Activated naive CD8-positive, alpha-beta T cell treated with anti-CD3 and anti-CD28 coated beads, Interleukin-2, amount 10 ng/mL, durations not matched to agents 7 days and 5 days (primary cell): Measurements from ENCODE around the gene TSC2. TPM values are rescaled to one million over a fixed set of nuclear protein-coding genes. Genes with fewer than 3 reads are reported as not detected.

Source experiments
- ATAC-seq: fragments of 150-1000 bp; cut with Tn5 transposase; one replicate; pipeline ENCODE4 v1.10.0; 2021; ENCODE audit warnings: low read depth, moderate library complexity
- POLR2A ChIA-PET: fragments of 350-600 bp; sonication (Branson Sonifier 250); formaldehyde crosslinking; loops from one replicate; lab custom pipeline; 2021; ENCODE audit warnings: antibody characterized with exemption; lab: Charles Lee
- DNase-seq: peaks from one replicate; pipeline ENCODE4 v3.0.0; 2021
- H3K27ac Mint-ChIP-seq: one replicate; pipeline ENCODE4 v1.8.0; 2022; ENCODE audit warnings: mild to moderate bottlenecking, mixed read lengths
- H3K27me3 Mint-ChIP-seq: one replicate; pipeline ENCODE4 v1.8.0; 2022; ENCODE audit warnings: mild to moderate bottlenecking, moderate library complexity, mixed read lengths
- H3K36me3 Mint-ChIP-seq: one replicate; pipeline ENCODE4 v1.8.0; 2021; ENCODE audit warnings: mild to moderate bottlenecking, mixed read lengths
- H3K4me1 Mint-ChIP-seq: one replicate; pipeline ENCODE4 v1.8.0; 2021; ENCODE audit warnings: mixed read lengths
- H3K4me3 Mint-ChIP-seq: one replicate; pipeline ENCODE4 v1.8.0; 2022; ENCODE audit warnings: mild to moderate bottlenecking, moderate library complexity, mixed read lengths
- H3K9me3 Mint-ChIP-seq: one replicate; pipeline ENCODE4 v1.8.0; 2021; ENCODE audit warnings: mixed read lengths
- total RNA-seq, 2 experiments: library from RNA; stranded (reverse); gene quantifications; one replicate each; pipeline ENCODE4 v1.2.3, GENCODE V29; 2021

The TSC2 gene
- total RNA-seq, 2 experiments from 2014 or later, result 113 to 125 TPM

- POLR2A ChIA-PET, result interaction anchor here (0.8 to 3.2 kb wide), 5 partner anchors 10 to 109 kb away, joined by 3 to 26 read pairs (median 8); partner anchors contain the start of genes RPS2 and TRAF7
- H3K27me3 Mint-ChIP-seq, result no peaks in the 10 kb centered on the region
- H3K4me1 Mint-ChIP-seq, result peaks cover 13% of the 10 kb centered on the region
- DNase-seq (no peak), ATAC-seq (no peak)
- H3K27ac Mint-ChIP-seq, result no peak overlapping the region
- H3K9me3 Mint-ChIP-seq, result no peaks in the 10 kb centered on the region
- H3K36me3 Mint-ChIP-seq, result peaks cover 4% of the 10 kb centered on the region
- H3K4me3 Mint-ChIP-seq, result peak overlapping the region; percentile 94
Observed at GRCh38 chr16:2045965-2046892, 1.6 kb upstream of the TSC2 start.

GRCh38 chr16:2046893-2047329 is 874 bp upstream of the TSC2 start:
- Mint-ChIP-seq H3K4me3 (peak overlapping the region; percentile 94), H3K36me3 (peaks cover 5% of the 10 kb centered on the region), H3K27ac (peak overlapping the region; percentile 79), H3K9me3 (no peaks in the 10 kb centered on the region), H3K27me3 (no peaks in the 10 kb centered on the region), H3K4me1 (peaks cover 13% of the 10 kb centered on the region)
- POLR2A ChIA-PET, result interaction anchor here (0.8 to 3.2 kb wide), 6 partner anchors 9 to 108 kb away, joined by 3 to 26 read pairs (median 8); partner anchors contain the start of genes RPS2 and TRAF7
- ATAC-seq (no peak), DNase-seq (no peak)

- Mint-ChIP-seq H3K4me3 (peak overlapping the region; percentile 94), H3K4me1 (peaks cover 13% of the 10 kb centered on the region), H3K27ac (peak overlapping the region; percentile 80), H3K36me3 (peaks cover 5% of the 10 kb centered on the region), H3K27me3 (no peaks in the 10 kb centered on the region), H3K9me3 (no peaks in the 10 kb centered on the region)
- ATAC-seq (peak; percentile 25), DNase-seq (no peak)
- POLR2A ChIA-PET, result interaction anchor here (0.8 to 3.2 kb wide), 11 partner anchors 16 to 266 kb away, joined by 3 to 26 read pairs (median 4); partner anchors contain the start of genes NHERF2, NUBP2, RPS2 and SPSB3
Observed at GRCh38 chr16:2048116-2048543, 345 bp downstream of the TSC2 start.

GRCh38 chr16:2053211-2053610 is 5.4 kb downstream of the TSC2 start:
- peaks cover 8% of the 10 kb centered on the region for H3K4me1 Mint-ChIP-seq
- POLR2A ChIA-PET, result no interaction called here
- no peaks in the 10 kb centered on the region for H3K27me3 Mint-ChIP-seq
- DNase-seq (no peak), ATAC-seq (no peak)
- H3K27ac Mint-ChIP-seq, result no peak overlapping the region
- no peaks in the 10 kb centered on the region for H3K9me3 Mint-ChIP-seq
- H3K36me3 Mint-ChIP-seq, result peaks cover 2% of the 10 kb centered on the region
- no peak overlapping the region for H3K4me3 Mint-ChIP-seq

GRCh38 chr16:2053897-2054296 is 6.1 kb downstream of the TSC2 start:
- Mint-ChIP-seq H3K4me3 (no peak overlapping the region), H3K27ac (no peak overlapping the region), H3K4me1 (peaks cover 1% of the 10 kb centered on the region), H3K9me3 (no peaks in the 10 kb centered on the region), H3K36me3 (peaks cover 2% of the 10 kb centered on the region), H3K27me3 (no peaks in the 10 kb centered on the region)
- DNase-seq (no peak), ATAC-seq (no peak)
- POLR2A ChIA-PET, result no interaction called here

- POLR2A ChIA-PET, result no interaction called here
- Mint-ChIP-seq H3K36me3 (peaks cover 2% of the 10 kb centered on the region), H3K4me1 (no peaks in the 10 kb centered on the region), H3K4me3 (no peak overlapping the region), H3K27me3 (no peaks in the 10 kb centered on the region), H3K9me3 (no peaks in the 10 kb centered on the region), H3K27ac (no peak overlapping the region)
- no peak for DNase-seq
- no peak for ATAC-seq
Observed at GRCh38 chr16:2054543-2055245, 6.9 kb downstream of the TSC2 start.

GRCh38 chr16:2056077-2056476 is 8.3 kb downstream of the TSC2 start:
- no peak overlapping the region for H3K4me3 Mint-ChIP-seq
- no peak overlapping the region for H3K27ac Mint-ChIP-seq
- ATAC-seq (peak; percentile 37), DNase-seq (no peak)
- no peaks in the 10 kb centered on the region for H3K27me3 Mint-ChIP-seq
- H3K4me1 Mint-ChIP-seq, result no peaks in the 10 kb centered on the region
- no peaks in the 10 kb centered on the region for H3K9me3 Mint-ChIP-seq
- H3K36me3 Mint-ChIP-seq, result peaks cover 2% of the 10 kb centered on the region
- POLR2A ChIA-PET, result interaction anchor here (0.7 to 1.0 kb wide), 2 partner anchors 9 to 44 kb away, joined by 4 to 5 read pairs; partner anchors contain the start of genes NTHL1 and TSC2

- no peaks in the 10 kb centered on the region for H3K36me3 Mint-ChIP-seq
- ATAC-seq, result no peak
Observed at GRCh38 chr16:2056681-2057407, 9.1 kb downstream of the TSC2 start.

GRCh38 chr16:2057438-2057837 is 9.7 kb downstream of the TSC2 start:
- no peak overlapping the region for H3K4me3 Mint-ChIP-seq

More at GRCh38 chr16:2056681-2057407, 9.1 kb downstream of the TSC2 start:
- H3K4me1 Mint-ChIP-seq, result no peaks in the 10 kb centered on the region
- no peak for DNase-seq
- H3K27me3 Mint-ChIP-seq, result no peaks in the 10 kb centered on the region
- POLR2A ChIA-PET, result interaction anchor here (0.8 kb wide), 1 partner anchor 98 kb away, joined by 3 read pairs; the partner anchor contains the start of gene TRAF7
- H3K27ac Mint-ChIP-seq, result no peak overlapping the region
- H3K9me3 Mint-ChIP-seq, result no peaks in the 10 kb centered on the region
- H3K4me3 Mint-ChIP-seq, result no peak overlapping the region

GRCh38 chr16:2058420-2058819 is 10.6 kb downstream of the TSC2 start:
- Mint-ChIP-seq H3K9me3 (no peaks in the 10 kb centered on the region), H3K4me1 (no peaks in the 10 kb centered on the region), H3K36me3 (no peaks in the 10 kb centered on the region), H3K27me3 (no peaks in the 10 kb centered on the region), H3K27ac (peak overlapping the region; percentile 10), H3K4me3 (no peak overlapping the region)
- POLR2A ChIA-PET, result no interaction called here
- ATAC-seq (no peak), DNase-seq (no peak)

More at GRCh38 chr16:2057438-2057837, 9.7 kb downstream of the TSC2 start:
- POLR2A ChIA-PET, result interaction anchor here (0.8 kb wide), 1 partner anchor 98 kb away, joined by 3 read pairs; the partner anchor contains the start of gene TRAF7
- H3K27me3 Mint-ChIP-seq, result no peaks in the 10 kb centered on the region
- ATAC-seq (no peak), DNase-seq (no peak)
- no peaks in the 10 kb centered on the region for H3K4me1 Mint-ChIP-seq
- no peaks in the 10 kb centered on the region for H3K36me3 Mint-ChIP-seq
- no peaks in the 10 kb centered on the region for H3K9me3 Mint-ChIP-seq
- no peak overlapping the region for H3K27ac Mint-ChIP-seq

GRCh38 chr16:2058872-2059271 is 11.1 kb downstream of the TSC2 start:
- ATAC-seq (no peak), DNase-seq (no peak)
- H3K4me1 Mint-ChIP-seq, result no peaks in the 10 kb centered on the region
- no peak overlapping the region for H3K27ac Mint-ChIP-seq
- H3K9me3 Mint-ChIP-seq, result no peaks in the 10 kb centered on the region
- H3K4me3 Mint-ChIP-seq, result no peak overlapping the region
- POLR2A ChIA-PET, result no interaction called here
- no peaks in the 10 kb centered on the region for H3K27me3 Mint-ChIP-seq
- H3K36me3 Mint-ChIP-seq, result no peaks in the 10 kb centered on the region

GRCh38 chr16:2060346-2060745 is 12.6 kb downstream of the TSC2 start:
- H3K36me3 Mint-ChIP-seq, result no peaks in the 10 kb centered on the region
- no peaks in the 10 kb centered on the region for H3K9me3 Mint-ChIP-seq
- POLR2A ChIA-PET, result no interaction called here
- DNase-seq (no peak), ATAC-seq (no peak)
- no peaks in the 10 kb centered on the region for H3K4me1 Mint-ChIP-seq
- H3K4me3 Mint-ChIP-seq, result no peak overlapping the region
- H3K27ac Mint-ChIP-seq, result no peak overlapping the region
- no peaks in the 10 kb centered on the region for H3K27me3 Mint-ChIP-seq
